Measurements from ENCODE around the gene LSMEM2.

The LSMEM2 gene

DNA sequence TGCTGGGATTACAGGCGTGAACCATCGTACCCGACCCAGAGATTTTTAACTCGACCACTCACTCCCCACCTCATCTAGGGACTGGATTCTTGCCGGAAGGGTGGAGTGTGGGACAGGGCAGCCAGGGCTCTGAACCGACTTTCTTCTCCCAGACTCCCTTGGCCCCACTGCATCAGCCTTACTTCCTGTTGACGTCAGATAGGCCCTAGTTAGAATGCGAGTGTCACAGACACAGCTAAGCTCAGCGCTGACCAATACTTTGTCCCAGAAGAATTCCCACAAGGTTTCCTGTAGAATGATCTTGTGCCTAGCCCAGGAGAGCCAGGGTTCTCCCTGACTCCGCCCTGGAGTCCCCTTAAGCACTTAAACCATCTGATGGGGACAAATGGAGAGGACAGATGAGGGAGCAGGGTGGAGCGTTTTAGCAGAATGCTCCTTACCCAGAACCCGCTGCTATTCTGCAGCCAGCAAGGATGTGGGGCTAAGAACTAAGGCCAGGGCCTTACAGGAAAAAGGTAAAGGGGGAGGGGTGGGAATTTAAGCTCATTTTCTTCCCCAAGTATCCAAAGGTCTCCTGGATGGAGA lies 54.9 kb downstream of the LSMEM2 start:
- in situ Hi-C loops (cut with HindIII; ENCODE audit: low sequenced_read_pairs) = no loop called here

DNA sequence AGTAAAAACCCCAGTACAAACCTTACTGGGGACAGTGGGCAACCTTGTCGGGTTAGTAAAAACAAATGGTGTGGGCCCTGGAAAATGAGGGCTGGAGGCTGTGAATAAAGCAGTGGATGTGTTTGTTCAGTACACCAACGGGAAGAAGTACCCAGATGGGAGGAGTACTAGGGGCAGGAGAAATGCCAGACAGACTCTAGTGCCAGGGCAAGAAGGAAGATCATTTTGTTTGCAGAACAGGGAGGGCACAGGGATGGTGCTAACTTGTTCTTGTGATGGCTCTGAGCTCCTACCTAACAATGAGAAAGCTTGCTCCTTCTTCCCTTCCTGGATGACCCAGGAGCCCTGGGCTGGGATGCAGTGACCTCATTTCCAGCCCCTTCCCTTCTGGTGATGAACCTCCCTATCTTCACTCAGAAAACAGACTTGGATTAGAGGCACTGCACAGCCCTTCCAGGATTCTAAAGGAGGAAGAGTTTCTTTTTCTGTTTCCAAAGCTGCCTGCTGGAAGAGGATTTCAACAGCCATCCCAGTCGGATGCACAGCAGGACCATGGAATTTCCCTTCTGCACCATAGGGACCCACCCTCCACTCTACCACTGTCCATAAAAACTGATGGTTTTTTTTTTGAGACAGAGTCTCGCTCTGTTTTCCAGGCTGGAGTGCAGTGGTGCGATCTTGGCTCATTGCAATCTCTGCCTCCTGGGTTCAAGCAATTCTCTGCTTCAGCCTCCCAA lies 55.6 kb downstream of the LSMEM2 start:
- in situ Hi-C loops (cut with HindIII; ENCODE audit: low sequenced_read_pairs) = no loop called here

DNA sequence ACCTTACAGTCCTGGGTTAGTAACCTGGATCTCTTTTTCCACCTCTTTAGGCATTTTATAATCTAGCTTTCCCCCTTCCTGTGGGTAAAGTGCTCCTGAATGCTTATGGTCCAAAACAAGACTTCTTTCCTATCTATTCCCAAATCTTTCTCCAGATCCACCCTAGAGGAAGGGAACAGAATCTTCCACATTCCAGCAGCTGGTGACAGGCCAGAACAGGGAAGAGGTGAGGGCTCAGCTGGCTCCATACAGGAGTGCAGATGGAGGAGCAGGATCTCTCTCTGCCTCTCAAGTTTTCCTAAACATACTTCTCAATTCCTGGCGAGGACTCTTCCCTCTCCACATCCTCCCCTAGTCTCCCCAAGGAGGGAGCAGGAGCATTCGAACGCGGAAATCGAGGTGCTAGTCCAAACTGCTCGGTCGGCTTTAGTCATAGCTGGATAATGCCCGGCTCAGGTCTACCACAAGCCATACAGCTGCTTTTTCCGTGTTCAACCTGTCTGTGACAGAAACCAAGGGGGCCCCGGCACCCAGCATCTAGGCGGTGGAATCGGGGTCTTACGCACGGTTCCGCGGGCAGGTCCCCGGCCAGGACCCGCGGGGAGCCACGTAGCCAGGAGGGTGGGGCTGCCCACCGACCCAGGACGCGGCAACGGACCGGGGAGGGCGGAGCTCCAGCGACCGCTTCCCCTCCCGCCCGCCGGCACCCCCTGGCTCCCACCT lies 57.7 kb downstream of the LSMEM2 start:
- in situ Hi-C loops (cut with HindIII; ENCODE audit: low sequenced_read_pairs) = no loop called here

DNA sequence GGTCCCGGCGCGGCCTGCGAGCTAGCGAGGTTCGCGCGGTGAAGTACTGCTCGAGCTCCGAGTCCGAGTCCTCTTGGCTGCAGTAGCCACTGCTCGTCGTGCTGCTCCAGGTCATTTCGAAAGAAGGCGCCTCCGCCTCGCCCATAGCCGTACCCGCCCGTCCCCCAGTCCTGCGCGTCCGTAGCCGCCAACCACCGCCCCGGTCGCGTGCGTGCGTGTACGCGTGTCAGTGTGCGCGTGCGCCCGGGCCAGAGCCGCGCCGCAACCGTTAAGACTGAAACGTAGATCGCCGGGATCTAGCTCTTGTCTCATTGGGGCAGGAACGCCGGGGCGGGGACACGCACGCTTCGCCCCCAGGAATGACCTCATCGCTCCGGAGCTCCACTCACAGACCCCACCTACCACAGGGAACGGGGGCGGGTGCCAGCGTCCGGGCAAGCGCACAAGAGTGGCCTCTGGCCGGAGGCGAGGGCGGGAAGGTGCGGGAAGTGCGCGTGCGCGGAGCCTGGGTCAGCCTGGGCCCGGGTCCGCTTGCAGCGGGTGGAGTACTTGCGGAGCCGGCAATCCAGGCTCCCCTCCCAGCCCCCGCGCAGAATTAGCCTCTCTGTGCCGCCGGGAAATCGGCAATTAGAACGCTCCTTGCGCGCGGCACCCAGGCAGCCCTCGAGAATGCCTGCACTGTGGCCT lies 58.4 kb downstream of the LSMEM2 start:
- in situ Hi-C loops (cut with HindIII; ENCODE audit: low sequenced_read_pairs) = no loop called here
